Endothelial cell of umbilical vein (primary cell): Measurements from ENCODE around the gene MPND. TPM values are rescaled to one million over a fixed set of nuclear protein-coding genes. Genes with fewer than 3 reads are reported as not detected.

Source experiments
- BruUV-seq: library from RNA; stranded (reverse); fragments of 400-500 nt; replicated peaks from 2 replicates; lab custom pipeline; 2021; lab: Mats Ljungman, UMichigan
- CTCF ChIA-PET: fragments of 300-600, 350-600 bp; sonication (Branson Sonifier 250); formaldehyde crosslinking; loops from one replicate; lab custom pipeline; 2021; ENCODE audit warnings: antibody characterized with exemption, inconsistent platforms; lab: Charles Lee
- POLR2A ChIA-PET: fragments of 300-600, 350-600 bp; sonication (Branson Sonifier 250); formaldehyde crosslinking; loops from one replicate; lab custom pipeline; 2021; ENCODE audit warnings: antibody characterized with exemption, inconsistent platforms; lab: Charles Lee
- DNase-seq: peaks from one replicate; pipeline ENCODE4 v3.0.0-alpha.2; 2011; ENCODE audit warnings: low read depth, low spot score
- FAIRE-seq: peaks from 2 replicates; lab custom pipeline; 2011; peaks lifted over from hg19 to GRCh38; lab: Jason Lieb, UNC
- H2AFZ ChIP-seq: 2 replicates; pipeline ENCODE4 v1.6.0; 2012; ENCODE audit warnings: low read depth, low read length, control low read depth, inconsistent platforms
- H3K27ac ChIP-seq: 2 replicates; pipeline ENCODE4 v1.5.1; 2011; ENCODE audit warnings: low read depth, mild to moderate bottlenecking, control low read depth, low read length, moderate library complexity; ENCODE audit not compliant: insufficient read depth
- H3K27me3 ChIP-seq, 2 experiments: 2 replicates each; pipeline versions ENCODE4 v1.6.0 to v1.6.1; 2011; ENCODE audit warnings: low read length in 2 of 2, mixed read lengths in 1 of 2; ENCODE audit not compliant: control insufficient read depth in 2 of 2, insufficient read depth in 2 of 2
- H3K36me3 ChIP-seq, 2 experiments: 2 replicates in 1 of 2; 3 replicates in 1 of 2; pipeline ENCODE4 v1.5.1; 2011; ENCODE audit warnings: low read length in 2 of 2, mild to moderate bottlenecking in 1 of 2, moderate library complexity in 1 of 2; ENCODE audit not compliant: control insufficient read depth in 2 of 2, insufficient read depth in 2 of 2; ENCODE audit errors: extremely low read depth in 1 of 2
- H3K4me1 ChIP-seq: 3 replicates; pipeline ENCODE4 v1.5.1; 2011; ENCODE audit warnings: mild to moderate bottlenecking, low read length; ENCODE audit not compliant: control insufficient read depth, insufficient read depth; ENCODE audit errors: extremely low read depth
- H3K4me2 ChIP-seq: 2 replicates; pipeline ENCODE4 v1.6.1; 2011; ENCODE audit warnings: low read length, control low read depth, mixed read lengths; ENCODE audit not compliant: insufficient read depth
- H3K4me3 ChIP-seq, 3 experiments: fragments of 200-600 bp in 1 of 3; sonication (generic), shearing (Covaris generic) in 1 of 3; replicated peaks in 1 of 3; 2 replicates each; pipeline ENCODE4 v1.5.1; 2011 to 2016; ENCODE audit warnings: control low read depth in 3 of 3, low read length in 3 of 3, mild to moderate bottlenecking in 2 of 3, inconsistent platforms in 1 of 3, low read depth in 1 of 3, moderate library complexity in 1 of 3; ENCODE audit not compliant: insufficient read depth in 1 of 3
- H3K79me2 ChIP-seq: 2 replicates; pipeline ENCODE4 v1.6.0; 2012; ENCODE audit warnings: low read length, inconsistent platforms; ENCODE audit not compliant: control insufficient read depth, insufficient read depth
- H3K9ac ChIP-seq: replicated peaks from 2 replicates; pipeline ENCODE3; 2011; ENCODE audit warnings: low read length, control low read depth; ENCODE audit not compliant: insufficient read depth; ENCODE audit errors: extremely low read depth
- H3K9me1 ChIP-seq: replicated peaks from 3 replicates; pipeline ENCODE4 v1.6.0; 2011; ENCODE audit warnings: mild to moderate bottlenecking, low read length; ENCODE audit not compliant: control insufficient read depth, insufficient read depth; ENCODE audit errors: extremely low read depth
- H3K9me3 ChIP-seq: replicated peaks from 2 replicates; pipeline ENCODE4 v1.5.1; 2012; ENCODE audit warnings: low read length, inconsistent platforms; ENCODE audit not compliant: control insufficient read depth, insufficient read depth
- H4K20me1 ChIP-seq: replicated peaks from 2 replicates; pipeline ENCODE3; 2011; ENCODE audit warnings: mild to moderate bottlenecking, low read length; ENCODE audit not compliant: control insufficient read depth, insufficient read depth; ENCODE audit errors: extremely low read depth
- EZH2 ChIP-seq: IDR thresholded peaks from 2 replicates; pipeline ENCODE4 v1.6.1; 2012; ENCODE audit warnings: borderline replicate concordance, low read depth, mild to moderate bottlenecking, moderate library complexity, low read length, inconsistent platforms; ENCODE audit not compliant: severe bottlenecking
- FOS ChIP-seq: IDR thresholded peaks from 2 replicates; pipeline ENCODE4 v1.6.1; 2011; ENCODE audit warnings: mild to moderate bottlenecking, low read length, moderate library complexity, borderline replicate concordance; ENCODE audit not compliant: insufficient read depth
- GATA2 ChIP-seq: IDR thresholded peaks from 2 replicates; pipeline ENCODE4 v1.7.0; 2011; ENCODE audit warnings: low read depth, mild to moderate bottlenecking, moderate library complexity, mixed read lengths, low read length; ENCODE audit not compliant: insufficient read length, insufficient read depth
- JUN ChIP-seq: IDR thresholded peaks from 2 replicates; pipeline ENCODE4 v1.6.1; 2011; ENCODE audit warnings: borderline replicate concordance, low read depth; ENCODE audit not compliant: insufficient read length, insufficient read depth
- MYC ChIP-seq: IDR thresholded peaks from one replicate; pipeline ENCODE4 v1.6.1; 2011; ENCODE audit warnings: mild to moderate bottlenecking, low read depth, low read length
- POLR2A ChIP-seq: IDR thresholded peaks from 2 replicates; pipeline ENCODE4 v1.6.1; 2012; ENCODE audit warnings: low read depth, mild to moderate bottlenecking, control low read depth, low read length
- POLR2AphosphoS5 ChIP-seq: IDR thresholded peaks from 2 replicates; pipeline ENCODE4 v1.6.1; 2012; ENCODE audit warnings: low read depth, mild to moderate bottlenecking, control low read depth, low read length, moderate library complexity; ENCODE audit not compliant: insufficient read depth
- dilution Hi-C: fragments of 300-500 bp; cut with MboI; formaldehyde crosslinking; loops from one replicate; pipeline ENCODE4 v1.15.0; 2019; ENCODE audit warnings: low sequenced_read_pairs; ENCODE audit not compliant: extremely low pct_ligation_motif_present
- intact Hi-C: fragments of 100-400 bp; cut with micrococcal nuclease; formaldehyde crosslinking; loops from one replicate; pipeline ENCODE4 v1.10.0; 2022
- polyA plus RNA-seq, 4 experiments: library from polyadenylated mRNA; depleted of rRNA in 3 of 4; stranded (reverse) in 3 of 4; unstranded in 1 of 4; fragments of >200 nt; gene quantifications; 2 replicates each; pipeline versions ENCODE4 v1.2.1 to v1.2.3, GENCODE V29; 2011 to 2012; ENCODE audit warnings: missing spikeins in 1 of 4
- total RNA-seq: library from RNA; stranded (reverse); gene quantifications from 2 replicates; pipeline ENCODE4 v1.2.3, GENCODE V29; 2021
- TF ChIP-seq, protein P1 (sequence below): IDR thresholded peaks from 2 replicates; pipeline ENCODE4 v1.6.1; 2011; ENCODE audit not compliant: insufficient read depth, insufficient read length
- TF ChIP-seq, protein P2 (sequence below), 2 donors: IDR thresholded peaks; 1 replicate in 1 of 2; 2 replicates in 1 of 2; pipeline ENCODE4 v1.5.1; 2011; ENCODE audit warnings: low read length in 2 of 2, mild to moderate bottlenecking in 2 of 2, moderate library complexity in 2 of 2, control low read depth in 1 of 2, inconsistent platforms in 1 of 2, low read depth in 1 of 2; ENCODE audit not compliant: insufficient read depth in 1 of 2; ENCODE audit errors: extremely low read depth in 1 of 2

The MPND gene
- total and polyA plus RNA-seq, 2 donors (not counting 3 experiments of a cell fraction or from before 2014, with no cell fraction given) = 14.8 to 21.1 TPM

DNA sequence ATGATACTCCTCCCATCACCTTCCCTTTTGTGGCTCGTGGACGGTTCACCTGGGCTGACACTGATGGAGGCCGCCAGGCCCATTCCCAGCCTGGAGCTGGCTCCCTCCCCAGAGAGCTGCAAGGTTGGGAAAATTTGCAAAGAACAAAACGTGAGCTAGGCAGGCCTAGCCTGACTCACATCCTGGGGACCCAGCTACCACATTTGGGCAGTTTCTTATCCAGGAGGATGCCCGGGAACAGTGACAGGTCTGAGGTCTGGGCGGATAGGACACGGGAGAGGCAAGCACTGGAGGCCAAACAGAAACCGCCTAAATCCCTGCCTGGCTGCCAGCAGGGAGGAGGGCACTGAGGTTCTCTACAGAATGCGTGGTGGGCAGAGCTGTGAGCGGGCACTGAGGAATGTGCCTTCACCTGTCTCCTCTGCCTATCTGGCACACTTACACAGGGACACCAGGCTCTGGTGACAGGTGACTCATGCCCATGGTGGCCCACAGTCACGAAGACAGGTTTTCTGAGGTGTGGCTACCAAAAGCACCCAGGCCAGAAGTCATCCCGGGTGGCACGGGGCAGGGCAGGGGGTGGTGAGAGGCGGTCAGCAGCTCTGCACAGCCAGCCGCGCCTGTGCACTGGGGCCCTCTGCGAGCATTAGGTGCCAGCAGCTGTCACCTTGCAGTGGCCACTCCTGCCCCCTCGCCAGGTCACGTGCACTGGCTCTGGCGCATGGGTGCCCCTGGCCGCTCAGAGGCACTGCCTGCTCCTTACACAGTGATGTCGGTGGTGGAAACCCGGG, 33.8 kb downstream of the MPND start:
- TF ChIP-seq EZH2 = no peak
- no peak for TF ChIP-seq POLR2AphosphoS5
- no peak for TF ChIP-seq POLR2A
- TF ChIP-seq, protein P1, sequence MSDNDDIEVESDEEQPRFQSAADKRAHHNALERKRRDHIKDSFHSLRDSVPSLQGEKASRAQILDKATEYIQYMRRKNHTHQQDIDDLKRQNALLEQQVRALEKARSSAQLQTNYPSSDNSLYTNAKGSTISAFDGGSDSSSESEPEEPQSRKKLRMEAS = no peak
- TF ChIP-seq MYC = no peak
- TF ChIP-seq JUN = no peak
- TF ChIP-seq, protein P2, sequence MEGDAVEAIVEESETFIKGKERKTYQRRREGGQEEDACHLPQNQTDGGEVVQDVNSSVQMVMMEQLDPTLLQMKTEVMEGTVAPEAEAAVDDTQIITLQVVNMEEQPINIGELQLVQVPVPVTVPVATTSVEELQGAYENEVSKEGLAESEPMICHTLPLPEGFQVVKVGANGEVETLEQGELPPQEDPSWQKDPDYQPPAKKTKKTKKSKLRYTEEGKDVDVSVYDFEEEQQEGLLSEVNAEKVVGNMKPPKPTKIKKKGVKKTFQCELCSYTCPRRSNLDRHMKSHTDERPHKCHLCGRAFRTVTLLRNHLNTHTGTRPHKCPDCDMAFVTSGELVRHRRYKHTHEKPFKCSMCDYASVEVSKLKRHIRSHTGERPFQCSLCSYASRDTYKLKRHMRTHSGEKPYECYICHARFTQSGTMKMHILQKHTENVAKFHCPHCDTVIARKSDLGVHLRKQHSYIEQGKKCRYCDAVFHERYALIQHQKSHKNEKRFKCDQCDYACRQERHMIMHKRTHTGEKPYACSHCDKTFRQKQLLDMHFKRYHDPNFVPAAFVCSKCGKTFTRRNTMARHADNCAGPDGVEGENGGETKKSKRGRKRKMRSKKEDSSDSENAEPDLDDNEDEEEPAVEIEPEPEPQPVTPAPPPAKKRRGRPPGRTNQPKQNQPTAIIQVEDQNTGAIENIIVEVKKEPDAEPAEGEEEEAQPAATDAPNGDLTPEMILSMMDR (IDR thresholded peaks at IDR 0.05; ENCODE audit: extremely low read depth in 1 of 2, insufficient read depth in 1 of 2, low read depth in 1 of 2, low read length in 2 of 2) = no peak
- TF ChIP-seq GATA2 = no peak
- TF ChIP-seq FOS = no peak
- ChIA-PET POLR2A (interaction anchor here (1.0 kb wide), 1 partner anchor 14 kb away, joined by 3 read pairs; no protein-coding TSS in a partner anchor), CTCF (interaction anchor here (0.7 to 8.7 kb wide), 4 partner anchors 15 to 25 kb away, joined by 3 to 105 read pairs (median 30); partner anchors contain the start of genes CHAF1A and SH3GL1)
- Histone ChIP-seq H3K27ac (no peak overlapping the region), H3K4me3 (no peak overlapping the region), H3K4me2 (no peak overlapping the region), H3K9me1 (no peaks in the 10 kb centered on the region), H4K20me1 (no peaks in the 10 kb centered on the region), H3K36me3 (peaks cover 0 to 9% of the 10 kb centered on the region in 2 experiments), H3K4me1 (peaks cover 54% of the 10 kb centered on the region), H3K9me3 (no peaks in the 10 kb centered on the region), H2AFZ (no peak overlapping the region), H3K79me2 (peaks cover 93% of the 10 kb centered on the region), H3K27me3 (no peaks in the 10 kb centered on the region), H3K9ac (no peak overlapping the region)
- no peak for DNase-seq
- dilution Hi-C loops (no loop called here), intact Hi-C loops (no loop called here)
- BruUV-seq = no TSS peak
- peak; percentile 38 for FAIRE-seq
